Measurements from ENCODE around the gene UMOD.

UMOD gene

DNA sequence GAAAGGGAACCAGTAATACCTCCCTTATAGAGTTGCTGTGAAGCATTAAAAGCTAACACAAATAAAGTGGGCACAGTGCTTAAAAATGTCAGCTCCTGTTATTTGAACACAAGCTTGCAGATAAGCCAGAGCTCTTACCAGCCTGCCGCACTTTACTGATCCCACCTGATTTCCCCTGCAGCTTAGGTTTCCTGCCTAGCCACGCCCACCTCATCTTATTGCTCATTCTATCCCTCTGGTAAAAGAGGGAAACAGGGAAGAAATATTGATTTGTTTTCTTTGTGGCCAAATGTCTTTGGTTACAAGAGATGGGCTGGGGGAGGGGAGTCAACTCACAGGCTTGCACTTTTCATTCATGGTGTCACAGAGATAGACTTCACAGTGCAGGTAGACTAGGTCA is 15.6 kb downstream of the UMOD start:
- POLR2A ChIA-PET (ENCODE audit: low non-redundant PET) = no interaction called here
- TF ChIP-seq, protein P1, sequence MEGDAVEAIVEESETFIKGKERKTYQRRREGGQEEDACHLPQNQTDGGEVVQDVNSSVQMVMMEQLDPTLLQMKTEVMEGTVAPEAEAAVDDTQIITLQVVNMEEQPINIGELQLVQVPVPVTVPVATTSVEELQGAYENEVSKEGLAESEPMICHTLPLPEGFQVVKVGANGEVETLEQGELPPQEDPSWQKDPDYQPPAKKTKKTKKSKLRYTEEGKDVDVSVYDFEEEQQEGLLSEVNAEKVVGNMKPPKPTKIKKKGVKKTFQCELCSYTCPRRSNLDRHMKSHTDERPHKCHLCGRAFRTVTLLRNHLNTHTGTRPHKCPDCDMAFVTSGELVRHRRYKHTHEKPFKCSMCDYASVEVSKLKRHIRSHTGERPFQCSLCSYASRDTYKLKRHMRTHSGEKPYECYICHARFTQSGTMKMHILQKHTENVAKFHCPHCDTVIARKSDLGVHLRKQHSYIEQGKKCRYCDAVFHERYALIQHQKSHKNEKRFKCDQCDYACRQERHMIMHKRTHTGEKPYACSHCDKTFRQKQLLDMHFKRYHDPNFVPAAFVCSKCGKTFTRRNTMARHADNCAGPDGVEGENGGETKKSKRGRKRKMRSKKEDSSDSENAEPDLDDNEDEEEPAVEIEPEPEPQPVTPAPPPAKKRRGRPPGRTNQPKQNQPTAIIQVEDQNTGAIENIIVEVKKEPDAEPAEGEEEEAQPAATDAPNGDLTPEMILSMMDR (conservative IDR thresholded peaks at IDR 0.05; ENCODE audit: low read depth) = no peak
- H3K27ac ChIP-seq = no peak overlapping the region
- CTCF ChIA-PET = no interaction called here
- no peak for DNase-seq (ENCODE audit: low spot score)

DNA sequence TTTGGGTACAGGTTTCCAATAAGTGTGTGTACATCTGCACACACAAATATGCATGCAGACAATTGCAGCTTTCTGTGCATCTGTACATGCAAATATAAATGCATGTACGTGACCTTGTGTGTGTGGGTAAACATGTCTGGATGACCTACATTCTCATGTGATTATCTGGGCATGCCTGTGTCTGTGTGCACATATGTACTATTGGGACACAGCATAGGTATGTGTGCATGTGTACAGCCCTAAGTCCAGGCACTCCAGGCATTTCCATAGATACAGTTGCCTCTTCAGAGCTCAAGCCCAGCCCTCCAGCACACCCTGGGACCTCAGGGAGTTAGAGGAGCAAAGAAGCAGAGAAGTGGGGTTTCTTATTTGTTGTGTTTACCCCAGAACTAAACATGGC is 18.1 kb downstream of the UMOD start:
- ChIA-PET POLR2A (ENCODE audit: low non-redundant PET) (no interaction called here), CTCF (no interaction called here)
- DNase-seq (ENCODE audit: low spot score) = no peak
- no peak overlapping the region for H3K27ac ChIP-seq
- TF ChIP-seq, protein P1 (conservative IDR thresholded peaks at IDR 0.05; ENCODE audit: low read depth) = no peak

DNA sequence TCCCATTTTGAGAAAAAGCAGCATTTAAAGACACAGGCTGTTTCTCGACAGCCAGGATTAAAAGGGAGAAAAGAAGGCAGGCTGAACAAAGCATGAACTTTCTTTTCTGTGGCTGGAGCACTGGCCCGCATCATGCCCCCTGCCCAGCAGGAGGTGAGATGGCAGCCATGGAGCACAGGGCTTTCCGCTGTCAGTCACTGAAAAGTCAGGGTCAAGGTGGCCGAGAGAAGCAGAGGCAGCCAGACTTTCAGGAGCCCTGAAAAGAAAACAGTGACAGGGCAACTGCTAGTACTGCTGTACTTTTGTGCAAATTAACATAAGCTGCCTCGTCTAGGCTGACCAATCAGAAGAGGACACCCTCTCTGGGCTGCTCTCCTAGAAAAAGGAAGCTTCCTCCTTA is 19.4 kb downstream of the UMOD start:
- no peak overlapping the region for H3K27ac ChIP-seq
- POLR2A ChIA-PET (ENCODE audit: low non-redundant PET) = no interaction called here
- CTCF ChIA-PET = no interaction called here
- no peak for DNase-seq (ENCODE audit: low spot score)
- TF ChIP-seq, protein P1 (conservative IDR thresholded peaks at IDR 0.05; ENCODE audit: low read depth) = no peak

DNA sequence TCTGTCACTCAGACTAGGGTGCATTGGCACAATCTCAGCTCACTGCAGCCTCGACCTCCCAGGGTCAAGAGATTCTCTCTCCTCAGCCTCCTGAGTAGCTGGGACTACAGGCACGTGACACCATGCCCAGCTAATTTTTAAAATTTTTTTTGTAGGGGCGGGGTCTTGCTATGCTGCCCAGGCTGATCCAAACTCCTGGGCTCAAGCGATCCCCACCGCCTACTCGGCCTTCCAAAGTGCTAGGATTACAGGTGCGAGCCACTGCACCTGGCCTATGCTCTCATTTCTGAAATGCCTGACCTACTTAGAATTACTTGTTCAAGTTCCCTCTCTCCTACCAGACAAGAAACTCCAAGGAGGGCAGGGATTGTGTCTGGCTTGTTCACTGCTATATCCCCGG is 20.1 kb downstream of the UMOD start:
- no peak overlapping the region for H3K27ac ChIP-seq
- ChIA-PET POLR2A (ENCODE audit: low non-redundant PET) (no interaction called here), CTCF (no interaction called here)
- DNase-seq (ENCODE audit: low spot score) = no peak
- TF ChIP-seq, protein P1 (conservative IDR thresholded peaks at IDR 0.05; ENCODE audit: low read depth) = no peak

DNA sequence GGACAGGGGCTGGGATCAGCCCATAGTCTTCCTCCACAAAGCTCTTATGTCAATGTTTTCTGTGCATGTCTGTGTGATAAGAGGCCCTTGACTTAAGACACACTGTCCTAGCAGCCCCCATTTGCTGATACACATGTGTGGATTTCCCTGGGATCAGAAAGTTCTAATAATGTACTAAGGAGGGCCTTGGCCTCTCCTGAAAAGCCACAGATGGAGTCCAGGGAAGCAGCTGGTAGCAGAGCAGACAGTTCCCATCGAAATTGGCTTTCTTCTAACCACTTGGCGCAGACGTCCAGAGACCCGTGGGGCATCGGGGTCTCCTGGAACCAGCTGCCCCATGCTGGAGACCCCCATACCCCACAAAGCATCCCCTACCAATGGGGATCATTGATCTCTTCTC is 20.9 kb downstream of the UMOD start:
- DNase-seq (ENCODE audit: low spot score) = no peak
- ChIA-PET POLR2A (ENCODE audit: low non-redundant PET) (no interaction called here), CTCF (interaction anchor here (0.5 kb wide), 1 partner anchor 755 kb away, joined by 3 read pairs; no protein-coding TSS in a partner anchor)
- H3K27ac ChIP-seq = no peak overlapping the region
- TF ChIP-seq, protein P1 (conservative IDR thresholded peaks at IDR 0.05; ENCODE audit: low read depth) = no peak

DNA sequence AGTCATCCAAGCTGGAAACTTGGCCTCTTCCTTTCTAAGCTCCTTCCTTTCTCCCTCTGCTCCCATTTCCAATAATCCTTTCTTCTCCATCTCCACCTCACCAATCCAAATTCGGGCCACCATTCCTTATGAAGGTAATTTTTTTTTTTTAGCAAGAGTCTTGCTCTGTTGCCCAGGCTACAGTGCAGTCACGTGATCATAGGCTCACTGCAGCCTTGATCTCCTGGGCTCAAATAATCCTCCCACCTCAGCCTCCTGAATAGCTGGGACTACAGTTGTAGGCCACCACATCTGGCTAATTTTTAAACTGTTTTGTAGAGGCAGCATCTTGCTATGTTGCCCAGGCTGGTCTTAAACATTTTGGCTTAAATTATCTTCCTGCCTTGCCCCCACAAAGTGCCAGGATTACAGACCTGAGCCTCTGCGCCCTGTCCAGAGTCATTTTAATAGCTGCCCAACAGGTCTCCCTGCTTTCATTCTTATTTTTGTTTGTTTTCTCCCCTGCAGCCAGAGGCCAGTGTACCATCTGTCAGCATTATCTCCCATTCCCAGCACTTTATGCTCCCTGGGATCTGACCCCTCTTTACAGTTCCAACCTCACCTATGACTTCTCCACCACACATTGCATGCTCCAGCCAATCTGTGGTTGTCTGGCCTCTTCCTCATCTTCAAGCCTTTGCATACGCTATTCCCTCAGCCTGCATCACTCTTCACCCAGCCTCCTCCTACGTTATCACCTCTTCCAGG is 22.9 kb downstream of the UMOD start:
- TF ChIP-seq, protein P1 (conservative IDR thresholded peaks at IDR 0.05; ENCODE audit: low read depth) = no peak

More for the DNA sequence above, 22.9 kb downstream of the UMOD start:
- no peak overlapping the region for H3K27ac ChIP-seq
- no peak for DNase-seq (ENCODE audit: low spot score)
- ChIA-PET CTCF (interaction anchor here (0.7 kb wide), 1 partner anchor 28 kb away, joined by 6 read pairs; no protein-coding TSS in a partner anchor), POLR2A (ENCODE audit: low non-redundant PET) (no interaction called here)
